GM18858 (cell line): Measurements from ENCODE around the gene TPI1.
"Not testable (repeated sequence)": the region's sequence is repeated elsewhere in the genome, so short reads cannot be mapped to it uniquely, and the experiment has no call there.

Experiments used
- ATAC-seq: cut with Tn5 transposase; IDR thresholded peaks from one replicate; pipeline ENCODE4 v1.9.1; 2021; ENCODE audit not compliant: unreplicated experiment

Gene TPI1

GRCh38 chr12:6846316-6846869 is 20.9 kb upstream of the TPI1 start:
- no peak for ATAC-seq

- ATAC-seq = no peak
Measured at GRCh38 chr12:6847676-6848075, 19.7 kb upstream of the TPI1 start.

GRCh38 chr12:6849427-6849826 is 17.9 kb upstream of the TPI1 start:
- no peak for ATAC-seq

GRCh38 chr12:6849976-6850560 is 17.3 kb upstream of the TPI1 start:
- no peak for ATAC-seq

- no peak for ATAC-seq
Measured at GRCh38 chr12:6850796-6851152, 16.6 kb upstream of the TPI1 start.

GRCh38 chr12:6851153-6851920 is 16.0 kb upstream of the TPI1 start, which contains the start of gene CDCA3:
Gene CDCA3 (minus strand): TSS chr12:6851286. CDS start chr12:6850952, 334 bp downstream.
- peak; percentile 39 for ATAC-seq

GRCh38 chr12:6851921-6852650 is 15.2 kb upstream of the TPI1 start, which contains the start of gene USP5:
Gene USP5 (plus strand): TSS chr12:6852150. CDS start chr12:6852180, 30 bp downstream.
- ATAC-seq = peak; percentile 73

- ATAC-seq = no peak
Measured at GRCh38 chr12:6852651-6853354, 14.5 kb upstream of the TPI1 start.

- ATAC-seq = no peak
Measured at GRCh38 chr12:6853626-6854025, 13.7 kb upstream of the TPI1 start.

- no peak for ATAC-seq
Measured at GRCh38 chr12:6854036-6854435, 13.3 kb upstream of the TPI1 start.

GRCh38 chr12:6855322-6855721 is 12.0 kb upstream of the TPI1 start:
- no peak for ATAC-seq

- ATAC-seq = no peak
Measured at GRCh38 chr12:6858799-6859198, 8.5 kb upstream of the TPI1 start.

GRCh38 chr12:6860116-6860515 is 7.2 kb upstream of the TPI1 start:
- ATAC-seq = no peak

GRCh38 chr12:6860942-6861341 is 6.4 kb upstream of the TPI1 start:
- ATAC-seq = no peak

GRCh38 chr12:6861391-6861790 is 5.9 kb upstream of the TPI1 start:
- no peak for ATAC-seq

- ATAC-seq = no peak
Measured at GRCh38 chr12:6863033-6863432, 4.3 kb upstream of the TPI1 start.

GRCh38 chr12:6863586-6864321 is 3.6 kb upstream of the TPI1 start:
- no peak for ATAC-seq

- not testable (repeated sequence) for ATAC-seq
Measured at GRCh38 chr12:6865307-6865706, 2.0 kb upstream of the TPI1 start.

- ATAC-seq = no peak
Measured at GRCh38 chr12:6866163-6866919, 990 bp upstream of the TPI1 start.
